Colon (tissue), 2 donors: Measurements from ENCODE around the gene DPH3.
"Not testable (repeated sequence)": the region's sequence is repeated elsewhere in the genome, so short reads cannot be mapped to it uniquely, and the experiment has no call there.

Source experiments
- FAIRE-seq: peaks from 2 replicates; lab custom pipeline; 2012; peaks lifted over from hg19 to GRCh38; lab: Jason Lieb, UNC
- donor health status: control.
- donor health status: control.

The DPH3 gene

DNA sequence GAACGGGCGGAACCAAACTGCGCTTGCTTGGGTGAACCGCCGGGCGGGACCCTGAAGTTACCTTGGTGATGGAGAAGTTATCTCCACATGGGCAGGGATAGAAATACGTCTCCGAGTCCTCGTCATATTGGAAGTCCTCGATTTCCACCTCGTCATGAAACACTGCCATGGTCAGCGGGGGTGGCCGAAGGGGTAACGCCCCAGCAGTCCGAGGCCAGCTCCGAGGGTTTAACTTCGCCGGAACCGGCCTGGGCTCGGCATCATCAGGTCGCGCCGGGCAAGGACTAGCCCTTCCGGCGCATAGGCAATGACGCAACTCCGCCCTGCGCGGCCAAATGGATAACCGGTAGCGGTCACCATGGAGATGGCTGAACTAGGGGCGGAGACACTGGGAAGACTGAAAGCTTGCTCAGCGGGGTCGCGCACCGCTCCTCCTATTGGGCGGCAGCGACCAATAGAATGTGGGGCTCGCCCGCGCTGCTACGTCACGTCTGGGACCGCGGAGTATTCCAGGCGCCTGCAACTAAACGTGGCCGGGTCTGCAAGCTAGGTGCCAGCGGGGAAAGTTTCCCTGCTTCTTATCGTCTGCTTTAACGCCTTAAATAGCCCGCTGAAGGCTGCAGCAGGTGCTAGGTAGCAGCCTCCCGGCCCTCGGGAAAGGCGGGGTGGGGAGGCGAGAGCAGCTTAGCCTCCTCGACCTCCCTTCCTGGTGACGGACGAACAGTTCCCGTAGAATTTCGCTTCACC is at the start of gene DPH3, which contains the start of gene OXNAD1:
TSS of gene DPH3 (minus strand) at position 236 of the 747 bp plus-strand sequence. CDS start at position 169, 67 bp downstream.
TSS of gene OXNAD1 (plus strand) at position 505 of the 747 bp plus-strand sequence. CDS start 5,741 bp downstream, outside the sequence.
- no peak for FAIRE-seq

DNA sequence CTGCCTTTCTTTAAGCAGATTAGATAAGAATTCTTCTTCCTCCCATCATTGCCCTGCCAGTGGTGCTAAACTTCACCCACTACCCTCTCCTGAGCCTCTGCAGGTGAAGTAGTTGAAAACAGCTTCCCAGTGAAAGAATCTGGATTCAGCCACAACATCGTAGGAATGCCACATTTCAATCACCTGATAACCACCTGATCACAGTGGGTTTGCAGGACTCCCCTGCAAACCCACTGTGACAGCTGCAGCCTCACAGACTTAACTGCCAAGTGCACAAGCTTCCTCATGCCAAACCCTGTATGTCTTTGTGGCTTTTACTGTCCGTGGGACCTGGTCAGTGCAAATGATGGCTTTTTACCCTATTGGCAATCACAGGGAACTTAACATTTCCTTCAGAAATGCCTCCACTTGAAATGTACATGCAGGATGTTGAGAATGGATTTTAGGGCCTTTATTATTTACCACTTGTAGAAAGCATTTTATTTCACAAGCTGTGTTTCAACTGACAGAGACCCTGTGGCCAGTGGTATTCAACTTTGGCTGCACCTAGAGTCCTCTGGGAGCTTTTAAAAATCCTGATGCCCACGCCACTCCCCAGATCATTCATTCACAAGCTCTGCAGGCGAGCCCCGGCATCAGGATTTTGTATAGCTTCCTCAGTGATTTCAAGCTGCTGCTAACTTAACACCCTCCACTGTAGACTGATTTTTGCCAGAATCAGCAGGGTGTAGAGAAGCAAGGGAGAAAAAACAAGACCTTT is 49.3 kb upstream of the DPH3 start:
- no peak for FAIRE-seq

DNA sequence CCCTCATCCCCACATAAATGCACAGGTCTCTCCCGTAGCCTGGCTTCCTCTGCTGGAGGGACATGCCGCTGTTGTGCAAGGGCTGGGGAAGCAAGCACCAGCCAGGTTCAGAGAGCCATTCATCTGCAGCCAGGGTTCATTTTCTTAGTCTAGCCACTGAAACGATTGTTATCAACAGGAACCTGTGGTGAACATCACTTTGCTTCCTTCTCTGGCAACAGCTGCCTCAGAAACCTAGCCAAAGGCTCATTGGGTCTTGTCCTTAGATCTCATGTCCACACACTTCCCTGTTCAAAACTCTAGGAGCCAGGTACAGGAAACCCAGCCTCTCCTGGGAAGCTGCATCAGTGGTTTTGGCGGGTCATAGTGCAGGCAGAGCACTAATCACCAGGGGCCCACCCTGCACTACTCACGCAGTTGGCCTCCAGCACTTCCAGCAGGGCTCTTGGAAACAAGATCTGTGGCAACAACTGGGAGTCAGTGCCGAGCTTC is 47.3 kb upstream of the DPH3 start:
- no peak for FAIRE-seq

DNA sequence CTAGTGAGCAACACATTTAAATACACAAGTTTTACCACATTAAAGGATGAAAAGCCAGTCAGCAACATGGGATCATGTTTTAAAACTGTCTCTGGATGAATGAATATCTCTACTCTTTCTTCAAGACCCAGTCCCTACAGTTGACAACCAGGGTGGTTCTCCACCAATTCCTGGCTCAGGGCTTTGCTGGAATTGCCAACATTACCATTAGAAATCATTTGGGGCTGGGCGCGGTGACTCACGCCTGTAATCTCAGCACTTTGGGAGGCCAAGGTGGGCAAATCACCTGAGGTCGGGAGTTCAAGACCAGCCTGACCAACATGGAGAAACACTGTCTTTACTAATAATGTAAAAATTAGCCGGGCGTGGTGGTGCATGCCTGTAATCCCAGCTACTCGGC is 45.7 kb upstream of the DPH3 start:
- FAIRE-seq: not testable (repeated sequence)

DNA sequence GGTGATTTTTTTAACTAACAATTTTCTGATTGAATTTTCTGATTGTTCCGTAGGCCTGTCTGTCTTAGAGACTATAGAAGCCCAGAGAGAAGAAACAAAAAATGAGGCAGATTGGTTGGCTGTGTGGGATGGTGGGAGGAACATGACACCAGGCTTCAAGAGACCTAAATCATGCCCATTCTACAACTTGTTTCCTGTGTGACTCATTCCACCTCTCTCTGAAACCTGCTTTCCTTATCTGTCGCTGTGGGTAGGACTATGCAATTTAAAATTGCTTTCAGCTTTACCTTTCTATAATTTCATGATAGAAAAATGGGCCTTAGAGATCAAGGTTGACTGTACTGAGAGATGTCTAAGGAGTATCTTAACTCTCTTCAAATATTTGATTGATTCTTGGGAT is 44.8 kb upstream of the DPH3 start:
- FAIRE-seq: no peak

DNA sequence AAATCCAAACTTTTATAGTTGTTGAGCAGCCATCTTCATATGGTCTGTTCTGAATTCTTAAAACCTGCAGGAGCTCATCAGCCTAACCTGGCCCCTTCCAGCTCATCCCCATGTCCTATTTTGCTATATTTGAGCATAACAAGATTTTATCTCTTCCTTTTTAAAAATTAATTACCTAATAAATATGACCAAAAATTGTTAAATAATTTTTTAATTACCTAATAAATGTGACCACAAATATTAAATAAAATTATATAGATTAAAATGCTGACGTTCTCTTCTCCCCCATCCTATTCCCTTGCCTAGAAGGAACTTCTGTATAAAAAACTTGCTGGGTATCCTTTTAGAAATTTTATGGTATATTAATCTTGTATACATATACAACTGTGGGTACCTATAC is 44.0 kb upstream of the DPH3 start:
- FAIRE-seq: no peak

DNA sequence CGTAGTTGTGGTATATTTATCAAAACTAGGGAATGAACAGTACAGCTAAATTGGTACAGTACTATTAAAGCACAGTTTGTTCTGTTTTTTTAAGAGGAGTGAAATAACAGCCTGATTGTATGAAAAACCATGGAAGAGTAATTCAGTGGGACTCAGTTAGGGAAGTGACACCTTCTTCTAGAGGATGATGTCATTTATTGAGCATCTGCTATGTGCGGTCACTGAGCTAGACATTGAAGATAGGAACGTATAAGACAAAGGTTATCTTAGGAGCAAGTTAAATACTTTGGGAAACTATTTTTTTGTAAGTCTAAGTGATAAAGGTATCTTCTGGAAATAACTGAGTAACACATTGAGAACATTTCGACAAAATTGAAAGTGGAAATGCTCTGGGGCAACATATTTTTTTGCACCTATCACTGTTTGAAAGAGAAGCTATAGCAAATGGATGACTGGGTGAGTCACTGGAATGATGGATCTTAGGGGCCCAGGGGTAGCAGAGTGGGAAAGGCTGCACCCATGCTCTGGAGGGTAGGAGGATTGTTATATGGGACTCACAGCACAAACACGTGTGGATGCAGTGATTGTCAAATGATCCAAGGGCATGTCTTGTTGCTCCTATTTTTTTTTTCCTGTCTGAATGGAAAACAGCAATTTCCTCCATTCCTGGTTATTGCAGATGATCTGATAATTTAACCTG is 43.2 kb upstream of the DPH3 start:
- no peak for FAIRE-seq

DNA sequence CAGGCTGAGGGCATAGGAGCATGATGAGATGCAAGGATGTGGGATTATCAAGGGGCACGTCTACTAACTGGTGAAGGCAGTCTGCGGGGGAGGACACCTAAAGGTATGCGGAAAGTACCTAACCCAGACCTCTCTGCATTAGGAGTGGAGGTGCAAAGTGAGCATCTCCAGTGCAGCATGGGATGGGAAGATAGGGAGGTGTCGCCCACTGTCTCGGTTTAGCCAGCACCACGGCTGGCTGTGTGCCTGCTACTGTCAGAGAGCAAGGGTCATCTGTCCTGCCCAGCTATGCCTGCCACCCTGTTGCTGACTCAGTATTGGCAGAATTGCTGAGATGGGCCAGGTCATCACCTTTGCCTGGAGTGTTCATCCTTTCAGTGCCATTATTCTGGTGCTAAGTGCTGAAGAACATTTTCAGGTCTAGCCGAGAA is 40.4 kb upstream of the DPH3 start:
- no peak for FAIRE-seq

DNA sequence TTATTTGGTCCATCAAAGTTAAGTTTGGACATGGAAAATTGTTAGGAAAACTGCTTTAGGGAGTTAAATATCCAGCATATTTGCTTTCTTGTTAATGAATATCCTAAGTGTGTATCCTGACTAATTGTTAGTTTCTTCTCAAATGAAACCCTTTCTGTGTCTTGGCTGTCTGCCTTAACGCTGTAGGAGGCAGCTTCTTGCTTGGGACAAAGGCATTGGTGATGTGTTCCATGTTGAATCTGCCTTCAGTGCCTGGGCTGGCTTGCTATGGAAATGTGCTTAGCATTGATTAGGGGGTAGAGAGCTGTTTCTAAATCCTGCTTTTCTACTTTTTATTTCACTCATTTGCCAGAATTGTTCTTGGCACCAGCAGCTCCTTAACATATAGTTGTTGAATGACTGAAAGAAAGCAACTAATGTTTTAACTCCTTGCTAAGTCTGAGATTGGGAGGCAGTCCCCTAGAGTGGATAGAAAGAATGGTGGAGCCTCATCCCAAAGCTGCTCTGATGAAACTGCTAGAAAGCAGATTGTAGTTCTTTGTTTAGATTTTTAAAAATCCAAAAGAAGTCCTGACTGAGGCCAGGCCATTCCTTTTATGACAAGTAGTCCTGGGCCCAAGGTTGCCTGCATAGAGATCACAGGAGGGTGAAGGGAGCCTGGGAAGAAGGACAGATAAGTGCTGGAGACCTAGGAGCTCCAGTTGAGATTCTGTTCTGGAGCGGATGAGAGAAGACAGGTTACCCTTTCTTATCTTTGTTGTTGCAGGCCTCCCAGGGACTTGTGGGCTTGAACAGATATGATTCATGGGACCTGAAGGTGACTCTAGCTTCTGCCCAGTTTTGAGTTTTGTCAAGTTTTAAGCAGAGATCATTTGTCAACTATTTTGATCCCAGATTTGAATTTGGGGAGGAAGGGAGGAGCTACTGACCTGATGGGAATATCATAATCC is 39.6 kb upstream of the DPH3 start:
- no peak for FAIRE-seq

DNA sequence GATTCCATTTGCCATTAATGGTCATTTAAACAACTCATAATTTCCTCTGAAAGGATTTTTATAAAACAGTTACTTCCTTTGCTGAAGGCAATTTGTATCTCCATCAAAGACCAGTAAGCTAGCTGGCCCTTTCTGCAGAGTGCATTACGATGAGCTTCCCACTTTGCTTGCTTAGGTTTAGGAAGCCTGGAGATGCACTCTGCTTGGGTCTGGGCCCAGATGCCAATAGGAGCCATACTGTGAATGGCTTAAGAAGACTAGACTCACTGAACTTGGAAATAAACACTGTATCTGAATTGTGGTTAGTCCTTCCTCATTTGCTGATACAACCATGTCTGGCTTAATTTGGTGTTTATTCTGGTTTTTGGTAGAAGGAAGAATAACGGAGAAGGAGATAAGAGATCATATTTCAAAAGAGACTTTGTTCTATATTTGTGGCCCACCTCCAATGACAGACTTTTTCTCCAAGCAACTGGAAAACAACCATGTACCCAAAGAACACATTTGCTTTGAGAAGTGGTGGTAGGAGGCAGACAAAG is 38.4 kb upstream of the DPH3 start:
- no peak for FAIRE-seq

DNA sequence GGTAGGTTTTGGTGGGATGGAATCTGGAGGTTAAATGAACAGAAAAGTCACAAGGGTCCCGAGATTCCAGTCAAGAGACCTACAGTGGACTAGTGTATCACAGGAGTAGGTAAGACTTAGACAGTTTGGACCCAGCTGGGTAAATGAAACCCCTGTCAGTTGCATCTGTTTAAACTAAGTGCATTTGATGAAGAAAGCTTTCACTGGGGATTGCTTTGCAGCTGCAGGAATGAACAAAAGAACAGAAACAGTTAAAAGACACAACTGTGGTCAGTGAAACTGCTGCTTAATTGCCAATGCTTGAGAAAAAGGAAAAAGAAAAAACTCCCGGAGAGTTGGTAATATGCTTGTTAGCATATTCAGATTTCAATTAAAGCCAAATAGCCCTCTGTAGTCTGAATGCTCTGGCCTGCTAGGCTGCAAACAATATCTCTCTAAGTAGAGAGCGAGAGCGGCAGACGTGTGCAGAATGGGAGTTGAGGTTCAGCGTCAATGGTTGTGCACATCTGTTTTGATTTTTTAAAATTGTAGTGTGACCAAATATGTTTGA is 37.4 kb upstream of the DPH3 start:
- FAIRE-seq: no peak

DNA sequence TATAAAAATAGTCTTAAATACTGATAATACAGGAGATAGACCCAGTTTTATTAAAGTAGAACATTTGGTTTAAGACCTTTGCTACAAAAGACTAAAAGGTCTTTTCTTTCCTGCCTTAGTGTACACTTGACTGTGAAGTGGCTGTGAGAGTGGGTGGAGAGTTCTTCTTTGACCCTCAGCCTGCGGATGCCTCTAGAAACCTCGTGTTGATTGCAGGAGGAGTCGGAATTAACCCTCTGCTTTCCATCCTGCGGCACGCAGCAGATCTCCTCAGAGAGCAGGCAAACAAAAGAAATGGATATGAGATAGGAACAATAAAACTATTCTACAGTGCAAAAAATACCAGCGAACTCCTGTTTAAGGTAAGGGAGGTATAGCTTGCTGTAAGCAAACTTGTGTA is 36.8 kb upstream of the DPH3 start:
- FAIRE-seq: no peak

DNA sequence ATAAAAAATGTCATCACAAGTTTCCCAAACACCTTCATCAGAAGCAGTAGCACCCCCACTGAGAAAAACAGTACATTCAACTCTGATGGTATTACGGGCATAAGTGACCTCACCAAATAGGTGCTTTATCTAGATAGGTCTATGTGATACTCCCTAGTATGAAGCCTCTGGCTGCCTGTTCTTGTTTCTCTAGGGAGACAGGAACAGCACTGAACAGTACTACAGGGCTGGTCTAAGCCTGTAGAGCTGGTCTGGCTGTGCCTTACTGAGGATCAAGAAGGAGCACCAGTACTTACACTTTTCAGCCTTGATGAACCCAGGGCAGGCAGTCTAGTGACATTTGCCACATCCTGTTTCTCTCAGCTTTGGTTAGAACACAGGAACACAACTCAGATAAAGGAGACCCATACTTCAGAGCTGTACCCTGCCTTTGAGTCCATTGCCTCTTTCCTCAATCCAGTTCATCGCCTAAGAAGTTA is 36.2 kb upstream of the DPH3 start:
- FAIRE-seq: no peak

DNA sequence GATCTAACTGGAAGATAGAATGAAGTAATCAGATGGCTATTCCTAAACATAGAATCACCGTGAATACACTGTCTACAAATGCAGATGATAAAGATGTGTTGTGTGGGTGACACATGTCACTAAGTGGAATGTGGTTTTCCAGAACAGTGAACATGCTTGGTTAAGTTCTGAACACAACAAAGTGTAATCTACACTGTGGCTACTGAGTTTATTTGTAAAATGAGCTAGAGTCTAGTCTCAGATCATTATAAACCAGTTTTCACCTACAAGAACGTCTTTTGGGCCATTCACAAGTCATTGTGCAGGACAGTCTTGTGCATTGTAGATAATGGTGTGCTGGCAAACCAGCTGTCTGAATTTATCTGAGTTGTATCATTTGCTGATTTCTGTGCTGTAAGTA is 35.6 kb upstream of the DPH3 start:
- FAIRE-seq: no peak

DNA sequence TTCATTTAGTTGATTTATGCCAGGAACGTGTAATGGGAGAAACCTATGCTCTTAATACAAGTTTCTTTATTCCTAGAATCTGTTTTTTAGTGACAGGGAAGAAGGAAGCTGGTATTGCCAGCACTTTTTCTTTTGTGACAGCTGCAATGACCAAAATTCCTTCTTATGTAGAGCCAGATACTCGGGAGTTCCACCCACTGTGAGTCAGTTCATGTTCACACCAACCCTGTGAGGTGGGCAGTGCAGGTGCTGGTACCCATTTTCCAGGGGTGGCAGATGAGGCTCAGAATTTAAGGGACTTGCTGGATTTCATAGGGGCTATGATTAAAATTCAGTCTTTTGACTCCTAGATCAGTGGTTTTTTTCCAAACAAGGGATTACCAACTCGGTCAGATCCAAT is 35.0 kb upstream of the DPH3 start:
- FAIRE-seq: no peak

DNA sequence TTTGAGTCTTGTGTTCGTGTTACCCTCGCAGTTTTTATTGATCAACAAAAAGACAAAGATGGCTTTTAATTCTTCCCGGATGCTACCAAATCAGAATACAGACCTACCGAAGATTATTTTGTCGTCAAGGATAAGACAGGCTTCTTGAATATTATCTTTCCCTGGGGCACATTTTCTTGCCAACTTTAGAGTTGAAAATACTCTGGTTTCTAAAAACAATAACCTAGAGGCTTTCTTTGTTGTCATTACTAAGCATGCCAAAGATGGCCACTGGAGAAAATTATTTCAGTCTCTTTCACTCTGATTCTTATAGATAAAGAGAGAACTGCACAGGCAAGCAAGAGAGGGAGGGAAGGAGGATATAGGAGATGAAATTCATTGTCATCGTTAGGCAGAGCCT is 34.1 kb upstream of the DPH3 start:
- no peak for FAIRE-seq

DNA sequence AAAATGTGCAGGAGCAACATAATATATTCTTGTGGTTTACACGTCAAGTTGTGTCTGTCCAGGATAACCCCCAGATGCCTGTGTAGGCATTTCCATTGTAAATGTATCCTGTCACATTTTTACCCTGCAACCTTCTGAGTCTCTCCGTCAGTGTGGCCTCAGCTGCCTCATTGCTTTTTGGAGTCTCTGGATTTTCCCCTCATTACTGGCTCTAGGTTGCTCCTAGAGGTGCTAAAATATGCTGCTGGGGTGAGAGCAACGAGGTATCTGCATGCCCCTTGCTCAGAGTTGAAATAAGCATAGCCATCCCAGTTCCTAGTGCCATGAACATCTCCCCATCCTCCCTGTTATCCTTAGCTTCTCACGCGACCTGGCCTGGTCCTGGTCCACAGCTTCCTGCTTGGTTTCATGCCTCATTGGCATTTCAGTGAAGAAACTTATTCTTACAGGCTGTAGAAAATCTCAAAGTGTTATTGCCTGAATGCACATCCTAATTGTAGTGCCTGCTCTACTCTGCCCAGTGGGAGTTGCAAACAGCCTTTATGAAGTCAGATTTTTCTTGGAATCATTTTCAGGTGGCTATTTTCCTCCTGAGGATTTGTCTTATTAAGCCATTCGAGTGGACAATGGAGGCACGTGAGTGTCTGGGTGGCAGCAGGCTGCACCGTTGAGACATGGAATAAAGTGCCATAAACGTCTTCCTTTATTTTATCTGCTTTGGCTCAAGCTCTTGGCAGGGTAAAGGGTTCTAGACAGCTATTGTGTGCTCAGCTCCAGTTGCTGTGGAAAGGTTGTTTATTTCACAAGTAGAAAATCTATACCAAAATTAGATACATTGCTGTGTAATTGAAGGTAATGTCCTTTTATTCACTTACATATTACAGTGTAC is 33.5 kb upstream of the DPH3 start:
- no peak for FAIRE-seq

DNA sequence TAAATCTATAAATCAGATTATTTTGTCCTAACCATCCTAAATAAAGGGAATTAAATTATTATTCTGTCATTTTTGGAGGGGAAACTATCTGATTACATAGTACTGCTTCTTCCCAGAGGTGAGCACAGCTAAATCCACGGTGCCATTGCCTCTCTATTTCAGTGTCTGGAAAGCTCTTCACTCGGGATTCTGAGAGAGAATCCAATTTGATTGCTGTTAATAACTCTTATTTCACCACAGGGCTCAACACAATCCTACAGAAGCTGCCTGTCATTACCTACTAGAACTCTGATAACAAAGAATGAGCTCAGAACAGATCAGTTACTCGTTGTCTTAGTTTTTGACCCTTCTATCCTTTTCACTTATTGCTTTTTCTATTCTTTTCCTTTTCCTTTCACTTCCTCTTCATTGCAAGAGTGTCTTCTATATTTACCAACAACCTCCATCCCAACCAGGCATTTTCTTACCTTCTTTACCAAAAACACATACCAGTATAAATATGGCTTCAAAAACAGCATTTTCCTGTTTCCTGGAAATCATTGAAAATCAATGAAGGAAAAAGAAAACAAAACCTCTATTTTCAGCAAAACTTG is 30.7 kb upstream of the DPH3 start:
- no peak for FAIRE-seq

DNA sequence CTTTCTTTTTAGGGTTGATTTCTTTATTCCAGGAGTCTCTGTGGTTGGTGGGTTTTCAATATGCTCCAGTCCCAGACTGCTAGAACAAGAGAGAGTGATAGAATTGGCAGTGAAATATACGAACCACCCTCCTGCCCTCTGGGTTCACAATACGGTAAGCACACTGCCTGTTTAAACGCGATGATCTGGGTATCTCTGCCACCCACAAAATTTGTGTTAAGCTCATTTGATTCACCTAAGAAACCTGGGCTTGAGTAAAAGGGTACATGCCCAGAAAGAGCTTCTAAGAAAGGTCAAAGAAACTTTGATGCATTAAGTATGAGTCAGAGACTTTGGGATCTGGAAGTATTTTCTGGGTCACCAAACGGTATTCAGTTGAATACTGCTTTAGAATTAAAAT is 30.1 kb upstream of the DPH3 start:
- no peak for FAIRE-seq
